CD4-positive, alpha-beta memory T cell (primary cell): Measurements from ENCODE around the gene VCY. TPM values are rescaled to one million over a fixed set of nuclear protein-coding genes. Genes with fewer than 3 reads are reported as not detected.
"Not testable (repeated sequence)": the region's sequence is repeated elsewhere in the genome, so short reads cannot be mapped to it uniquely, and the experiment has no call there.

Experiments used
- CTCF ChIA-PET: fragments of 350-600 bp; sonication (Branson Sonifier 250); formaldehyde crosslinking; loops from one replicate; lab custom pipeline; 2021; ENCODE audit warnings: inconsistent platforms; ENCODE audit not compliant: partially characterized antibody; lab: Charles Lee
- POLR2A ChIA-PET: fragments of 350-600 bp; sonication (Branson Sonifier 250); formaldehyde crosslinking; loops from one replicate; lab custom pipeline; 2021; ENCODE audit not compliant: partially characterized antibody; lab: Charles Lee
- DNase-seq, 5 donors: peaks; one replicate each; pipeline versions ENCODE4 v3.0.0 to v3.0.0-alpha.2; 2020 to 2022; ENCODE audit warnings: mixed read lengths in 1 of 5
- H3K27ac ChIP-seq: one replicate; pipeline ENCODE4 v1.7.0; 2013; ENCODE audit warnings: low read depth, low read length
- H3K27me3 ChIP-seq: 2 replicates; pipeline ENCODE4 v1.7.0; 2013; ENCODE audit warnings: mild to moderate bottlenecking, low read length, moderate library complexity; ENCODE audit not compliant: insufficient read depth
- H3K36me3 ChIP-seq: 2 replicates; pipeline ENCODE4 v1.7.0; 2013; ENCODE audit warnings: mild to moderate bottlenecking, low read length, moderate library complexity; ENCODE audit not compliant: insufficient read depth
- H3K4me1 ChIP-seq: 2 replicates; pipeline ENCODE4 v1.7.0; 2013; ENCODE audit warnings: mild to moderate bottlenecking, low read length, moderate library complexity; ENCODE audit not compliant: insufficient read depth
- H3K4me3 ChIP-seq, 2 donors: one replicate each; pipeline ENCODE4 v1.7.0; 2013; ENCODE audit warnings: low read length in 2 of 2, mild to moderate bottlenecking in 1 of 2
- H3K9me3 ChIP-seq, 2 donors: one replicate each; pipeline ENCODE4 v1.7.0; 2013; ENCODE audit warnings: low read length in 2 of 2, control low read depth in 1 of 2; ENCODE audit not compliant: control insufficient read depth in 1 of 2
- H3K27ac Mint-ChIP-seq, 7 donors: one replicate each; pipeline ENCODE4 v1.8.0; 2020 to 2021; ENCODE audit warnings: mixed read lengths in 7 of 7, mild to moderate bottlenecking in 6 of 7, inconsistent platforms in 3 of 7, moderate library complexity in 3 of 7
- H3K27me3 Mint-ChIP-seq, 2 donors: one replicate each; pipeline ENCODE4 v1.8.0; 2020 to 2021; ENCODE audit warnings: mixed read lengths in 2 of 2
- H3K36me3 Mint-ChIP-seq, 2 donors: one replicate each; pipeline ENCODE4 v1.8.0; 2020 to 2021; ENCODE audit warnings: mixed read lengths in 2 of 2, inconsistent platforms in 1 of 2, mild to moderate bottlenecking in 1 of 2
- H3K4me1 Mint-ChIP-seq, 4 donors: one replicate each; pipeline ENCODE4 v1.8.0; 2020 to 2021; ENCODE audit warnings: mixed read lengths in 4 of 4, mild to moderate bottlenecking in 1 of 4
- H3K4me3 Mint-ChIP-seq, 8 donors: one replicate each; pipeline ENCODE4 v1.8.0; 2020 to 2021; ENCODE audit warnings: mixed read lengths in 8 of 8, mild to moderate bottlenecking in 7 of 8, moderate library complexity in 6 of 8, inconsistent platforms in 3 of 8
- H3K9me3 Mint-ChIP-seq, 8 donors: one replicate each; pipeline ENCODE4 v1.8.0; 2020 to 2021; ENCODE audit warnings: mixed read lengths in 8 of 8, mild to moderate bottlenecking in 5 of 8, inconsistent platforms in 3 of 8, moderate library complexity in 1 of 8
- intact Hi-C: fragments of 100-400 bp; cut with micrococcal nuclease; formaldehyde crosslinking; loops from one replicate; pipeline ENCODE4 v1.15.1; 2023
- polyA plus RNA-seq, 2 donors: library from polyadenylated mRNA; unstranded; fragments of 300-500 nt; fragmentation: Illumina TruSeq; gene quantifications; one replicate each; pipeline ENCODE4 v1.2.3, GENCODE V29; 2021
- total RNA-seq, 2 experiments: library from RNA; stranded (reverse); gene quantifications; one replicate each; pipeline ENCODE4 v1.2.3, GENCODE V29; 2021

The VCY gene
- not detected for total RNA-seq
- not detected for polyA plus RNA-seq

- H3K36me3 ChIP-seq, CTCF ChIA-PET, intact Hi-C loops, H3K4me3 Mint-ChIP-seq, H3K36me3 Mint-ChIP-seq, H3K27ac Mint-ChIP-seq, POLR2A ChIA-PET, H3K4me1 Mint-ChIP-seq, H3K27ac ChIP-seq, DNase-seq, H3K4me1 ChIP-seq, H3K9me3 ChIP-seq, H3K4me3 ChIP-seq, H3K27me3 ChIP-seq, H3K9me3 Mint-ChIP-seq, H3K27me3 Mint-ChIP-seq: not testable (repeated sequence)
These were observed at the start of gene VCY for GRCh38 chrY:13986373-13986772. Gene VCY, minus strand, starts transcription at chrY:13986473. Its CDS starts 33 bp downstream, at chrY:13986440.

DNA sequence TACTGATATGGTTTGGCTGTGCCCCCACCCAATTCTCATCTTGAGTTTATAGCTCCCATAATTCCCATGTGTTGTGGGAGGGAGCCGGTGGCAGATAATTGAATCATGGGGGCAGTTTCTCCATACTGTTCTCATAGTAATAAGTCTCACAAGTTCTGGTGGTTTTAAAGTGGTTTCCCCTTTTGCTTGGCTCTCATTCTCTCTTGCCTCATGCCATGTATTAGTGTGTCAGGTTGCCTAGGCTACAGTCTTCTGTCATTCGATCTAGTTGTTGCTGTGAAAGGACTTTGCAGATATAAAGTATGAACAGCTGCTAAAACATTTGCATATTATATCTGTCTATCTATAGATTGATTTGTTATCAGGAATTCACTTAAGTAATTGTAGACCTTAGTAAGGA is 44.1 kb upstream of the VCY start:
- H3K36me3 Mint-ChIP-seq, H3K9me3 Mint-ChIP-seq, POLR2A ChIA-PET: not testable (repeated sequence)

GRCh38 chrY:14011916-14012315 is 25.6 kb upstream of the VCY start:
- intact Hi-C loops, H3K9me3 Mint-ChIP-seq, DNase-seq, H3K27me3 ChIP-seq, H3K4me1 Mint-ChIP-seq, H3K27ac ChIP-seq, H3K27me3 Mint-ChIP-seq, H3K27ac Mint-ChIP-seq, H3K36me3 Mint-ChIP-seq, H3K4me3 ChIP-seq, H3K9me3 ChIP-seq, POLR2A ChIA-PET, H3K4me3 Mint-ChIP-seq, H3K36me3 ChIP-seq, H3K4me1 ChIP-seq, CTCF ChIA-PET: not testable (repeated sequence)

More for the DNA sequence above, 44.1 kb upstream of the VCY start:
- H3K4me3 Mint-ChIP-seq, H3K27ac ChIP-seq, H3K4me3 ChIP-seq, H3K4me1 ChIP-seq, H3K27me3 Mint-ChIP-seq, DNase-seq, intact Hi-C loops, H3K36me3 ChIP-seq, H3K9me3 ChIP-seq, H3K27me3 ChIP-seq, H3K27ac Mint-ChIP-seq, H3K4me1 Mint-ChIP-seq, CTCF ChIA-PET: not testable (repeated sequence)

- H3K4me1 Mint-ChIP-seq, POLR2A ChIA-PET: not testable (repeated sequence)
These were observed 43.9 kb downstream of the VCY start for GRCh38 chrY:13942406-13942805.

More at GRCh38 chrY:13942406-13942805, 43.9 kb downstream of the VCY start:
- H3K27me3 ChIP-seq, H3K4me1 ChIP-seq, H3K27me3 Mint-ChIP-seq, H3K4me3 ChIP-seq, intact Hi-C loops, DNase-seq, H3K36me3 ChIP-seq, H3K27ac ChIP-seq, H3K4me3 Mint-ChIP-seq, H3K9me3 Mint-ChIP-seq, CTCF ChIA-PET, H3K27ac Mint-ChIP-seq, H3K36me3 Mint-ChIP-seq, H3K9me3 ChIP-seq: not testable (repeated sequence)

Other genes with a start within 250 kb of the VCY start
- not detected for gene VCY1B, start 69.8 kb upstream of the VCY start, total RNA-seq
- gene VCY1B, start 69.8 kb upstream of the VCY start, polyA plus RNA-seq, result not detected